ENCODE data around the gene PRKCH. TPM values are rescaled to one million over a fixed set of nuclear protein-coding genes. Genes with fewer than 3 reads are reported as not detected.

Gene PRKCH
- polyA plus RNA-seq, 2 of the 4 experiments (the other 2 are of a cell fraction): 10.0 to 10.2 TPM

DNA sequence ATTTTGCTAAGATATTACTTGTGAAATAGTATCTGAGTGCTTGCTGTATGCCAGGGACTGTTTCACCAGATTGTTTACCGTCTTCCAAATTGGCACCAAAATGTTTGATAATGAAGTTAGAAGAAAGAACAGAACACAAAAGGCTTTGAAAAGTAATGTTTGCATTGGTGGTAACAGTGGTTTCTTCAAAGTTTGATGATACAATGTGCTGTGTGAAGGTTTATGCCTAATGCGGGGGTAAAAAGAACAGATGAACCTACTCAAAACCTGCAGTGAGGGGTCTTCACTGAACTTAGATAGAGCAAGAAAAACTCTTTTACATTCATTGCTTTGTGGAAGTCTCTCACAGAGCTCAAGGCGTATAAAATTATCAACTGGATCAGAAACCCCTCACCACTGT lies 76.2 kb downstream of the PRKCH start:
- WGBS (ENCODE audit: missing lambda C conversion rate): 77% methylated on average over 3 of the region's 3 CpGs
- no peak for TF ChIP-seq NPAS2 (CRISPR knock-in tag; IDR thresholded peaks at IDR 0.05; ENCODE audit: borderline replicate concordance)
- TF ChIP-seq FOSB (CRISPR knock-in tag; IDR thresholded peaks at IDR 0.05): no peak
- TF ChIP-seq, protein P1, sequence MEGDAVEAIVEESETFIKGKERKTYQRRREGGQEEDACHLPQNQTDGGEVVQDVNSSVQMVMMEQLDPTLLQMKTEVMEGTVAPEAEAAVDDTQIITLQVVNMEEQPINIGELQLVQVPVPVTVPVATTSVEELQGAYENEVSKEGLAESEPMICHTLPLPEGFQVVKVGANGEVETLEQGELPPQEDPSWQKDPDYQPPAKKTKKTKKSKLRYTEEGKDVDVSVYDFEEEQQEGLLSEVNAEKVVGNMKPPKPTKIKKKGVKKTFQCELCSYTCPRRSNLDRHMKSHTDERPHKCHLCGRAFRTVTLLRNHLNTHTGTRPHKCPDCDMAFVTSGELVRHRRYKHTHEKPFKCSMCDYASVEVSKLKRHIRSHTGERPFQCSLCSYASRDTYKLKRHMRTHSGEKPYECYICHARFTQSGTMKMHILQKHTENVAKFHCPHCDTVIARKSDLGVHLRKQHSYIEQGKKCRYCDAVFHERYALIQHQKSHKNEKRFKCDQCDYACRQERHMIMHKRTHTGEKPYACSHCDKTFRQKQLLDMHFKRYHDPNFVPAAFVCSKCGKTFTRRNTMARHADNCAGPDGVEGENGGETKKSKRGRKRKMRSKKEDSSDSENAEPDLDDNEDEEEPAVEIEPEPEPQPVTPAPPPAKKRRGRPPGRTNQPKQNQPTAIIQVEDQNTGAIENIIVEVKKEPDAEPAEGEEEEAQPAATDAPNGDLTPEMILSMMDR (IDR thresholded peaks at IDR 0.05): no peak
- TF ChIP-seq CHD4 (IDR thresholded peaks at IDR 0.05; ENCODE audit: borderline replicate concordance): no peak
- TF ChIP-seq, protein P2, sequence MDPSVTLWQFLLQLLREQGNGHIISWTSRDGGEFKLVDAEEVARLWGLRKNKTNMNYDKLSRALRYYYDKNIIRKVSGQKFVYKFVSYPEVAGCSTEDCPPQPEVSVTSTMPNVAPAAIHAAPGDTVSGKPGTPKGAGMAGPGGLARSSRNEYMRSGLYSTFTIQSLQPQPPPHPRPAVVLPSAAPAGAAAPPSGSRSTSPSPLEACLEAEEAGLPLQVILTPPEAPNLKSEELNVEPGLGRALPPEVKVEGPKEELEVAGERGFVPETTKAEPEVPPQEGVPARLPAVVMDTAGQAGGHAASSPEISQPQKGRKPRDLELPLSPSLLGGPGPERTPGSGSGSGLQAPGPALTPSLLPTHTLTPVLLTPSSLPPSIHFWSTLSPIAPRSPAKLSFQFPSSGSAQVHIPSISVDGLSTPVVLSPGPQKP (IDR thresholded peaks at IDR 0.05; ENCODE audit: low read depth, low read length): no peak
- no peak for TF ChIP-seq EP300 (IDR thresholded peaks at IDR 0.05)
- TF ChIP-seq RAD21 (conservative IDR thresholded peaks at IDR 0.05 in 1 of 2, IDR thresholded peaks at IDR 0.05 in 1 of 2): no peak
- CTCF ChIA-PET: no interaction called here
- no peak overlapping the region for H3K4me3 ChIP-seq
- POLR2A ChIA-PET: no interaction called here
- FAIRE-seq: no peak
- H3K9me3 ChIP-seq: no peaks in the 10 kb centered on the region
- H3K4me2 ChIP-seq: no peak overlapping the region
- H3K27ac ChIP-seq: no peak overlapping the region
- H3K4me1 ChIP-seq: 0 out of 3 replicates have a peak, but pooled peaks cover 5% of the 10 kb centered on the region
- DNase-seq (ENCODE audit: low read depth in 1 of 2, low spot score in 1 of 2): no peak
- no peak for ATAC-seq

DNA sequence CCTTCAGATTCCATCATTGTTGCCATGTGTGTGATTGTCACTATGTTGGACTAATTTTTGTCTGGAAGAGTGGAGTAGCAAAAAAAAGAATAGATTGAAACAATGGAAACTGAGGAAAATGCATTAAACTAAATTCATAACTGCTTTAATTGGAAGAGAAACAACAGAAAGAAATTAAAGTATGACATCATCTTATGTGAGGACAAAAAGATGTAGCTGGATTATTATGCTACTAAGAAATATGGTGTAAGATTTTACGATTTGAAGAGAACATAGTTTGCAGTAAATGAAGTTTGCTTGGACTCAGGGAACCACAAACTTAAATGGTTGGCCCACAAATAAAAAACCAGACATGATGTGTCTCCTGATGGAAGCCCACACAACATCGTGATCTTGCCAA lies 76.8 kb downstream of the PRKCH start:
- ATAC-seq: no peak
- no peak overlapping the region for H3K27ac ChIP-seq
- TF ChIP-seq RFX5 (IDR thresholded peaks at IDR 0.05) (no peak), MYC (IDR thresholded peaks at IDR 0.05; ENCODE audit: borderline replicate concordance, low read length) (no peak), POLR2AphosphoS2 (conservative IDR thresholded peaks at IDR 0.05; ENCODE audit: low read length) (no peak), HDAC2 (IDR thresholded peaks at IDR 0.05) (no peak), CBX2 (IDR thresholded peaks at IDR 0.05; ENCODE audit: borderline replicate concordance, low read depth) (no peak), KDM5A (IDR thresholded peaks at IDR 0.05) (no peak), HOXB13 (CRISPR knock-in tag; IDR thresholded peaks at IDR 0.05; ENCODE audit: low read depth) (no peak), SREBF2 (IDR thresholded peaks at IDR 0.05) (no peak), EP300 (IDR thresholded peaks at IDR 0.05) (no peak), BHLHE40 (IDR thresholded peaks at IDR 0.05; ENCODE audit: low read depth, low read length) (no peak), HOXB5 (CRISPR knock-in tag; IDR thresholded peaks at IDR 0.05) (no peak)
- TF ChIP-seq, protein P3, sequence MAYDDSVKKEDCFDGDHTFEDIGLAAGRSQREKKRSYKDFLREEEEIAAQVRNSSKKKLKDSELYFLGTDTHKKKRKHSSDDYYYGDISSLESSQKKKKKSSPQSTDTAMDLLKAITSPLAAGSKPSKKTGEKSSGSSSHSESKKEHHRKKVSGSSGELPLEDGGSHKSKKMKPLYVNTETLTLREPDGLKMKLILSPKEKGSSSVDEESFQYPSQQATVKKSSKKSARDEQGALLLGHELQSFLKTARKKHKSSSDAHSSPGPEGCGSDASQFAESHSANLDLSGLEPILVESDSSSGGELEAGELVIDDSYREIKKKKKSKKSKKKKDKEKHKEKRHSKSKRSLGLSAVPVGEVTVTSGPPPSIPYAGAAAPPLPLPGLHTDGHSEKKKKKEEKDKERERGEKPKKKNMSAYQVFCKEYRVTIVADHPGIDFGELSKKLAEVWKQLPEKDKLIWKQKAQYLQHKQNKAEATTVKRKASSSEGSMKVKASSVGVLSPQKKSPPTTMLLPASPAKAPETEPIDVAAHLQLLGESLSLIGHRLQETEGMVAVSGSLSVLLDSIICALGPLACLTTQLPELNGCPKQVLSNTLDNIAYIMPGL (CRISPR knock-in tag; IDR thresholded peaks at IDR 0.05; ENCODE audit: borderline replicate concordance): no peak
- ChIA-PET POLR2A (no interaction called here), CTCF (no interaction called here)
- WGBS (ENCODE audit: missing lambda C conversion rate): 29% methylated on average over 2 of the region's 2 CpGs
- no peak overlapping the region for H3K4me3 ChIP-seq
- 0 out of 3 replicates have a peak, but pooled peaks cover 5% of the 10 kb centered on the region for H3K4me1 ChIP-seq
- DNase-seq (ENCODE audit: low read depth in 1 of 2, low spot score in 1 of 2): no peak
- FAIRE-seq: no peak
- no peak overlapping the region for H3K4me2 ChIP-seq
- no peaks in the 10 kb centered on the region for H3K9me3 ChIP-seq

DNA sequence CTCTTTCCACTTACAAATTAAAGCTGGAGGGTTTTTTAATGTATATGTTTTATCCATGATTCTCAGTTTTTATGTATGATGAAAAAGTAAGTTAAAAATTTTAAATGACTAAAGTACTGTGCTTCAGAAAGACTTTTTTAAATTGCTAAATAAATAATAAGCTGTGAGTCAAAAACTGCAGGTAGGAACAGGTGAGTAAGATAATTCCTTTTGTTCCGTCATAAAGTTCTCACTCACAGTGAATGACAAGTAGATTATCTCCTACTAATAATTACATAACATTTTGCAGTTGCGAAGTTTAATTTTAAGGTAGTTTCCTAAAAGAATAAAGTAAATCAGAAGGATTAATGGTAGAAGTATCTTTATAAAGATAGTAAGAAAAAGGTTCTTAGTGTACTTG lies 78.0 kb downstream of the PRKCH start:
- no peak for FAIRE-seq
- CTCF ChIA-PET: no interaction called here
- ATAC-seq: no peak

More for the DNA sequence above, 78.0 kb downstream of the PRKCH start:
- no peak overlapping the region for H3K4me2 ChIP-seq
- no peak overlapping the region for H3K27ac ChIP-seq
- WGBS (ENCODE audit: missing lambda C conversion rate): 69% methylated on average over 2 of the region's 2 CpGs
- 0 out of 3 replicates have a peak, but pooled peaks cover 5% of the 10 kb centered on the region for H3K4me1 ChIP-seq
- POLR2A ChIA-PET: no interaction called here
- no peak for DNase-seq (ENCODE audit: low read depth in 1 of 2, low spot score in 1 of 2)
- H3K9me3 ChIP-seq: no peaks in the 10 kb centered on the region
- TF ChIP-seq NR3C1 (IDR thresholded peaks at IDR 0.05) (no peak), TP53 (CRISPR knock-in tag; IDR thresholded peaks at IDR 0.05) (no peak)
- H3K4me3 ChIP-seq: no peak overlapping the region

Data from A549 (cell line).